Stimulated activated CD8-positive, alpha-beta memory T cell treated with anti-CD3 and anti-CD28 coated beads, Interleukin-15, amount 100 ng/mL, for 1 hour (primary cell): ENCODE measurements around the gene CASKIN1.
A peak's percentile ranks its signal among the peaks of the same experiment; 100 is the strongest.

Source experiments
- DNase-seq: peaks from one replicate; pipeline ENCODE4 v3.0.0-alpha.2; 2020; ENCODE audit warnings: low read depth

The CASKIN1 gene

DNA sequence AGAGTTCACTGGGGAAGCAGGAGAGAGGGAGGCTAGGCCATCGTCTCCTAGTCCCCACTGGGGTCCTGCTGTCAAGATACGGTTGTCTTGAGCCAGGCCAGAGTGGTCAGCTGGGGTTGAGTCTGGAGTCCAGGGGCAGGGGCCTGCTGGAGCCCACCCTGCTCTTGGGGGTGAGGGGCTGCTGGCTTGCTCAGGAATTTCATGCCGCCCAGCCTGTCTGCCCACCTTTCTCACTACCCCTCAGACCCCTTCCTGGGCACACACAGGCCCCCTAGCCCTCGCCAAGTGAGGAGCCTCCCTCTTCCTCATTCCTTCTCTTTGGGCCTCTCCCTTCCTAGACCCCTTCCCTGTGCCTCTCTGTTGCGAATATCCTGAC, 39.6 kb downstream of the CASKIN1 start:
- no peak for DNase-seq

DNA sequence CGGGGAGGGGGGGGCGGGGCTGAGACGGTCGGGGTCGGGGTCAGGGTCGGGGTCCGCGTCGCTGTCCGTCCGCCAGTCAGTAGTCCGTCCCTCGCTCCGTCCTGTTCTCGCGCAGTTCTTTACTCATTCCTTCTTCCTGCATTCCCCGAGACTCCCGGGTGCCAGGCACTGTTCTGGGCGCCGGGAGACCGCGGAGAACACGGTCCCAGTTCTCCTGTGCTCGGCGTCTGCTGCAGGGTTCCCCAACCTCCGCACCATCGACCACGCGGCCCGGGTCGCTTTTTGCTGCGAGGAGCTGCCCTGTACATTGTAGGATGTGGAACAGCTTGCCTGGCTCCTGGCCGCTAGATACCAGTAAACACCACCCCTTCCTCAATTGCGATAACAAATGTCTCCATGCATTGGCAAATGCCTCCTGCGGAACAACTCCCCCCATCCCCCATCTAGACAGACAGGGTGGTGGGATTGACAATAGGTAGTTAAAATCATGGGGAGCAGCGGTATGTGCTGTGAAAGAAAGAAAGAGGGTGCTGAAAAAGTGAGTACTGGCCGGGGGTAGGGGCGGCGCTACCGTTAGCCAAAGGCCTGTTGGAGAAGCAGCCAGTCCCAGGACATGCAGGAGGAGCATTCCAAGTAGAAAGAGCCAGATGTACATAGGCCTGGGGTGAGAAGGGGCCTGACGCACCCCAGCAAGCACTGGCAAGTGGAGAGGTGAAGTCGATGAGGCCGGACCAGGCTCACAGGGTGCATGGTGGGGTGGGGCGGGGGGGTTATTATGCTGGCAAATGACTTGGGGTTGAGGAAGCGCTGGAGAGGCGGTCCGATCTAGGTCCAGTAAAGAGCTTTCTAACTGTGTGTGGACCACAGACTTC, 40.2 kb downstream of the CASKIN1 start:
- DNase-seq, result no peak

DNA sequence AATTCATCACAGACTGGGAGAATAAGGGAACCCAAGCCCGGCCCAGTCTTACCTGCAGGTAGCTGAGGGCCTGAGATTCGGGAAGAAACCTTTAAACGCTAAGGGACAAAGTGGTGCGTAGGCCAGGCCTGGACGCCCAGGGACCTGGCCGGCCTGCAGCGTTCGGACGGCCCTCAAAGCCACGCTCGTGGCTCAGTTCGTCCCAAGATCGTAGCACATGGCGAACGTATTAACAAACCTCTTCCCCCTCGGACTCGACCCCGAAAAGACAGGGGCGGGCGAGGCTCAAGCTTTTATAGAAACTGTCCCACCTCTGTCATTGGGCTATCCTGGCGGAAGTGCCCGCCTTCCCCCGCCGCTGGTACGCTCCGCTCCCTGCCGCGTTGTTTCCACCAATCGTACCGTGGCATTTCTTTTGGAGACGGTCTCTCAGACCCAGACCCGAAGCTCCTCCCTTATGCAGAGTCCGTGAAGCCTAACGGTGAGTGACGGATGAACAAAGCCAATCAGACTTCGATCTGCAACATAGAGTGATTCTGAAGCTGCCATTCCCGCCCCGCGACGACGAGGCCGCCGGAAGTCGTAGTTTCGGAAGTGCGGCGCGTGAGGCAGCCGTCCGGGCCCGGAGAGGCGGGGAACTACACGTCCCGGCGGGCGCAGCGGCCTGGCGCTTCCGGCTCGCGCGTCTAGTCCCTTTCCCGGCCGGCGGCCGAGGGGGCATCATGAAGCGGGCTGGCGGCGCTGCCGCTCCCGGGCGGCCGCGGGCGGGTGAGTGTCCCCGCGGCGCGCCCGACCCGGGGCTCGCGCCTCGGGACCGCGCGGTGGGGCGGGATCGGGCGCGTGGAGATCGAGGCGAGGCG, 41.1 kb downstream of the CASKIN1 start, which contains the start of gene TRAF7:
Gene TRAF7 (plus strand): TSS at position 692 of the 860 bp plus-strand sequence. CDS start 8,139 bp downstream, outside the sequence.
- peak; percentile 91 for DNase-seq

DNA sequence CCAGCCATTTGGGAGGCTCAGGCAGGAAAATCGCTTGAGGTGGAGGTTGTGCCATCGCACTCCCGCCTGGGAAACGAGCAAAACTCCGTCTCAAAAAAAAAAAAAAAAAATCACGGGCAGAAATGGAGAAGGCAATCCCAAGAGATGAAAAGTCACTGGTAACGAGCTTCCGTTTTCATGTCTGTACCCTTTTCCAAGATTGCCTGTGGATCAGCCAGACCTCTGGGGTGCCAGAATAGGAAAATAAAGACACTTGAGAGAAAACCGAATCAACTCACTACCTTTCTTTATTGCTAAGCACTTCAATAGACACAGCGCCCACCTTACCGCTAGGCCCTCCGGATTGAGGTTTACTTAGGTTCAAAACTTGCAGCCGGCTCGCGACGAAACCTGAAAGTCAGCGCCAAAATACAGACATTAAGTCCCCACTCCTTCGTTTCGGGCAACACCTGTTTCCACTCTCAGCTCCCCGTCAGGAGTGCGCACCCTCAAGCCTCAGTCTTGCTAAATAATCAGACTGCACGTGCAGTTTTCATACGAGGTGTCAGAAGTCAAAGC, 41.8 kb downstream of the CASKIN1 start:
- no peak for DNase-seq

DNA sequence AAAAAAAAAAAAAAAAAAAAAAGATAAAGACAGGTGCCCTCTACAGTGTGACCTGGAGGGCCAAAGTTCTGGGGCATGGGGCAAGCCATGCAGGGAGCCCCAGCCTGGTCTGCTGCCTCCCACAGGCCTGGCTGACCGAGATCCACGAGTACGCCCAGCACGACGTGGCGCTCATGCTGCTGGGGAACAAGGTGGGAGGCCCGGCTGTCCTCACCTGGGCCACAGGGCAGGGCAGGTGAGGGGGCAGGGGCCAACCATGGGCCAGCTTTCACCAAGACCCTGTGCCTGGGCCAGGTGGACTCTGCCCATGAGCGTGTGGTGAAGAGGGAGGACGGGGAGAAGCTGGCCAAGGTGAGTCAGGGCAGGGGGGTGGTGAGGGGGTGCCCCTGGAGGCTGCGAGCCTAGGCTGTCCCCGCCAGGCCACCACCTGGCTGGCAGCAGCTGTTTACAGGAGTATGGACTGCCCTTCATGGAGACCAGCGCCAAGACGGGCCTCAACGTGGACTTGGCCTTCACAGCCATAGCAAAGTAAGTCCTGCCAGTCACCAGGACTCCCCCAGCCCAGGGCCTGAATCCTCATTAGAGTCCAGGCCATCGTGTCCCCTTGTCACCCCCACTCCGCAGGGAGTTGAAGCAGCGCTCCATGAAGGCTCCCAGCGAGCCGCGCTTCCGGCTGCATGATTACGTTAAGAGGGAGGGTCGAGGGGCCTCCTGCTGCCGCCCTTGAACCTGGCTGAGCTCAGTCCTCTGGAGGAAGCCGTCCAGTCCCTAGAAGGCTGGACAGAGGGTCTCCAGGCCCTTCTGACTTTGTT, 43.5 kb downstream of the CASKIN1 start:
- no peak for DNase-seq

DNA sequence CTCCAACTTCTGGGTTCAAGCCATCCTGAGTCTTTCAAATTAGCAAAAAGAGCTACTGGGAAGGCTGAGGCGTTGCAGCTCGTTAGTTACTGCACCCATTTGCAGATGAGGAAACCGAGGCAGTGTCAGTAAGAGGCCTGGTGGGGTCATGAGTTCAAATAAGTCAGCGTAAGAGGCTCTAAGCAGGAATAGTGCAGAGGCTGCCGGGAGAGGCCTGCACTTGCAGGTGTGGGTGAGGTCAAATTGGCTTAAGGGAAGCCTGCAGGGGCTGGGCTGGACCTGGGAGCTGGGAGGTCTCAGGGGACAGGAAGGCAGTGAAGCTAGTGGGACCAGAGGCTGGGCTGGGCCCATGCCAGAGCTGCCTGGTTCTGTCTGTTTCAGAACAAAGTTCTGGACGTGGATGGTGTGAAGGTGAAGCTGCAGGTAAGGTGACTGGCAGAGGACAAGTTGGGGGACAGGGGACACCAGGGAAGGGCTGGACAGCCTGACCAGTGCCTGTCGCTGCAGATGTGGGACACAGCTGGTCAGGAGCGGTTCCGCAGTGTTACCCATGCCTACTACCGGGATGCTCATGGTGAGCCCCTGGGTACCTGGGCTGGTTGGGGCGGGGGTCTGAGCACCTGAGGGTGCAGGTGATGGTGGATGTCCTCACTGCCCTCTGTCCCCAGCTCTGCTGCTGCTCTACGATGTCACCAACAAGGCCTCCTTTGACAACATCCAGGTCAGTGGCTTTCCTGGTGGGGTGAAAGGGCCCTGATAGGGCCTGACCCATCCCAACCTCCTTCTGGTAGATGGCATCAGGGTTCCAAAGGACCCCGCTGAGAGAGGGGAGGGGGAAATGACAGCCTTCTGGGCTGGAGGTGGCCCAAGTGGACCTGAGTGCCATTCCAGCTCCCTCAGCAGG, 45.0 kb downstream of the CASKIN1 start:
- DNase-seq, result no peak

DNA sequence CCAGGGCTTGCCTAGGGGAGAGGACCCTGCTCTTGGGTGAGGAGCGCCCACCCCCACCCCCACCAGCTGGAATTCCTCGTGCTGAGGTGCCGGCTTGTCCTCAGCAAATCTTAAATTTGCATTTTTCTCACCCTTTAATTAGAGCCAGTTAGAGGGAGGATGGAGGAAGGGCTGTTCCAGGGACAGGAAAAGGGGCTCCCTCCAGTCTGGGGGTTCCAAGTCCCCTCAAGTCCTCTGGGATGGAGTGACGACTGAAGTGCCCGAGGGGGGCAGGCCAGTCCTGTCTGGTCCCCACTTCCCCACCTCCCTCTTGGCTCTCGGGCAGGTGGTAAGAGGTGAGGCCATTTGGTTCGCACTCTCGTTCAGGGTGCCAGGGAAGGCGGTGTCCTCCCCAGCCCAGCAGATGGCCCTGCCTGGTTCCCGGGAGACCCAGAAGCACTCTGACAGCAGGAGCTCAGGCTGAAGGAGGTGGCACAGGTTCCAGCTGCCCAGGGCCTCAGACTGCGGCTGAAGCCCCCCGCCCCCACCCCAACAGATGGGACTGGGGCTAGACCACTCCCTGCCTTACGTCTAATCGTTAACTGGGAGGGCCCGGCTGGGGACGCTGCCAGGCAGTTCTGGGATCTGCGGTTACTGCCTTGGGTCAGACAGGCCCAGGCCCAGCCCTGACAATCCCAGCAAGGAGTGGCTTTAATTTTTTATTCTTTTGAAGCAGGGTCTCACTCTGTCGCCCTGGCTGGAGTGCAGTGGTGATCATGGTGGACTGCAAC, 45.8 kb downstream of the CASKIN1 start:
- no peak for DNase-seq

DNA sequence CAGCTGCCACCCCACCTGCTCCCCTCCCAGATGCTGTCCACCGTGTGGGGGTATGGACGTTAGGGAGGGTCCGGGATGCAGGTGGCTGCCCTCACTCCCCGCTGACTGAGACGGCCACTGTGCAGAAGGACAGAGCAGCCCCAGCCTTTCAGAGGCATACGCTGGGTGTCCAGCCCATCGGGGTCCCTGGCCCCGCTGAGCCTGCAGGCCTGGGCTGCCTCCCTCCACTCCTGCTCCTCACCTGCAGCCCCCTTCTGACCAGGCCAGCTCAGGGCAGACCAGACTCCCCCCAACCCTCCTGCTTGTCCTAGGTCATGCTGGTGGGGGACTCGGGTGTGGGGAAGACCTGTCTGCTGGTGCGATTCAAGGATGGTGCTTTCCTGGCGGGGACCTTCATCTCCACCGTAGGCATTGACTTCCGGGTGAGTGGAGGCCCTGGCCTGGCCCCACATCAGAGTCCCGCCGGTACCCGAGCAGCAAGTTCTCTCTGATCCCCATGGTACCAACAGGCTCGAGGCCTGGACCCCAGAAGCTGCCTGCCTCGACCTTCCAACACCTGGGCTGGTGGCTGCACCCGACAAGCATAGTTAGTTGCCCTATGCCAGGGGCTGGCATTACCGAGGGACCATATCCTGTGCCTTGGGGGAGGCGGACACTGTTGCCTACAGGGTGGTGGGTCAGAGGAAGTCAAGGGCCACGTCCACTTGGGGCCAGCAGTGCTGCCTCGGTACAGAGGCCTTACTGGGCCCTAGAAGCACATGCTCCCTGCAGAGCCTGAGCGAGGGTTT, 46.6 kb downstream of the CASKIN1 start:
- DNase-seq, result no peak

DNA sequence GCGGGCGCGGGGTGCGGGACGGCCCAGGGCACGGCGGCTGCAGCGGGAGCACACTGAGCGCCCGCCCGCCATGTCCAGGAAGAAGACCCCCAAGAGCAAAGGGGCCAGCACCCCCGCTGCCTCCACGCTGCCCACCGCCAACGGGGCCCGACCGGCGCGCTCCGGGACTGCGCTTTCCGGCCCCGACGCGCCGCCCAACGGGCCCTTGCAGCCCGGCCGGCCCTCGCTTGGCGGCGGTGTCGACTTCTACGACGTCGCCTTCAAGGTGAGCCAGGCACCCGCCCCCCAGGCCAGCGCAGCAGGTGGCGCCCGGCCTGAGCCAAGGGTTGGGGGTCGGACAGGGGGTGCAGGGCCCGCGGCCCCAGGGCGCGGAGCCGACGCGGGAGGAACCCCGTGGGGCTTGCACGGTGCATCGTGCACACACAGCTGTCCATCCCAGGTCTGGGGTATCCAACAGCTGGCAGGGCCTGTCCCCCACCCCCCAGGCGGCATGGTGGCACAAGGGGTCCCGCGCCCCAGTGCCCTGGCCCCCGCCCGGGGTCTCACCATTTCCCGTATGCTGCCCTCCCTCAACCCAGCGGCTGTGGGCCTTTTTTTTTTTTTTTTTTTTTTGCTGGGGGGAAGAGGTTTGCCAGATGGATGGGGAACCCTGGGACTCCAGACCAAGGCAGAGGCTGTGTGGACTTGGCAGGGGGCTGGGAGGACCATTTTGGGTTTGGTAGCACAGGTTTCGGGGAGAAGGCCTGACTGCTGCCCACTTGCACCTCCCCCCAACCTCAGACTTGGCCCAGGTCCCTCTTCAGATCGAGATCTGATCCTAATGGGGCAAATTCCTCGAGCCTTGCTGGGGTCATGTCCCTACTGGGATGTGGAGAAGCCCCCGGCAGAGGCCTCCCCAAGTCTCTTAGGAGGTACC, 47.4 kb downstream of the CASKIN1 start:
- no peak for DNase-seq

DNA sequence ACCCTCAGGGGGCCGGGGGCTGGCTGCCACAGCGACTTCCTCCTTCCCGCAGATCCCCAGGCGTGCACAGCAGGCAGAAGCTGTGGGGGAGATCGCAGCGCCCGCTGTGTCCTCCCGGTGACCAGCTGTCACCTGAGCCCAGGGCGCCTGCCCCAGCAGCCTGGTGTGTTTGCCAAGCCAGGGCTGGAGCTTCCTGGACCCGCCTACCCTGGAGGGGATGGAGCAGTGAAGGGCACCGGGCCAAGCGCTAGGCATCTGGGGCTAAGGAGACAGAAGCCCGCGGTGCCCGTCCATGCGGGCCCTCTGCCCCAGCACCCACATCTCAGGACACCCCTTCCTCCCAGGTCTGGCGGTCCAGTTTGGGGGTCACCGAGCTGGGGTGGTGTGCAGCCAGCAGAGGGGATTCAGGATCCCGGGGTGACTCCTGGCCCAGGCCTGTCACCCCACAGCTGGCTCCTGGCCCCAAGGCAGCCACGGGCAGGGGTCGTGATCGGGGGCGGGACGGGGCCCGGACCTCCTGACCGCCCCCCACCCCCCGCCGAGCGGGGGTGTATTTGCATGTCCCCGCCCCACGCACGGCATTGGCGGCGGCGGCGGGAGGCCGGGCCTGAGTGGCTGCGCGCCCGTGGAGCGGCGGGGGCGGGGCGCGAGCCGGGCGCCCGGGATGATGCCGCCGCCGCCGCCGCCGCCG, 48.3 kb downstream of the CASKIN1 start, which contains the start of gene RAB26:
Gene RAB26 (plus strand): TSS at position 645 of the 691 bp plus-strand sequence. CDS start 159 bp downstream, outside the sequence.
- no peak for DNase-seq

DNA sequence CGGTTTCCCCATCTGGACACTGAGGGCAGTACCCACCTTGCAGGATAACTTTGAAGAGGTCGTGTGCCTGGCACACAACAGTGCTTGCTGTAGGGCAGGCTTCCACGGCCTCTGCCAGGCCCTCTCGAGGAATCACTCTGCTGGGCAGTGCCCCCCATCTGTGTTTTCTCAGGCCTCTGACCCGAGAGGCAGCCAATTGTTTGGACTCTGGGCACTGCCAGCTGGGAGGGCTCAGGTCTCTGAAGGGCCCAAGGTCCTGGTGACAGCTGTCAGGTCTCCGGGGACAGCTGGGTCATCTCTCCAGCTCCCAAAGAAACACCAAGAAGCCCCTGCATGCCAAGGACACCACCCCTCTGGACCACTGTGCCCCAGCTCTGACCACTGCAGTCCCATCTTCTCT, 49.0 kb downstream of the CASKIN1 start:
- no peak for DNase-seq

DNA sequence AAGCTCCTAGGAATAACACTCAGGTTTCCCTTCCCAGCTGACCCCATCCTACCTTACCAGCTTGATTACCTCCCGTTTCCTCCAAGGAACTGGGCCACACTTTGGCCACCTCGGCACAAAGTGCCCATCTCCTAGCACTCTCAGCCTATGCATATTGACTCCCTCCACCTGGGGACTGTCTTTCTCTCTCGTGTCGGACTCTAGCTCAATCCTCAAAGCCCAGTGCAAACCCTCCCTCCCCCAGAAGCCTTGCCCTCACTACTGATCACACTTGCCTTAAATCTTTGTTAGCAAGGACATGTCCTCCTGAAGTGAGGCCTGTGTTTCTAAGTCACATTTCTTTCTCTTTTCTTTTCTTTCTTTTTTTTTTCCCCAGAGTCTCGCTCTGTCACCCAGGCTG, 50.6 kb downstream of the CASKIN1 start:
- no peak for DNase-seq

DNA sequence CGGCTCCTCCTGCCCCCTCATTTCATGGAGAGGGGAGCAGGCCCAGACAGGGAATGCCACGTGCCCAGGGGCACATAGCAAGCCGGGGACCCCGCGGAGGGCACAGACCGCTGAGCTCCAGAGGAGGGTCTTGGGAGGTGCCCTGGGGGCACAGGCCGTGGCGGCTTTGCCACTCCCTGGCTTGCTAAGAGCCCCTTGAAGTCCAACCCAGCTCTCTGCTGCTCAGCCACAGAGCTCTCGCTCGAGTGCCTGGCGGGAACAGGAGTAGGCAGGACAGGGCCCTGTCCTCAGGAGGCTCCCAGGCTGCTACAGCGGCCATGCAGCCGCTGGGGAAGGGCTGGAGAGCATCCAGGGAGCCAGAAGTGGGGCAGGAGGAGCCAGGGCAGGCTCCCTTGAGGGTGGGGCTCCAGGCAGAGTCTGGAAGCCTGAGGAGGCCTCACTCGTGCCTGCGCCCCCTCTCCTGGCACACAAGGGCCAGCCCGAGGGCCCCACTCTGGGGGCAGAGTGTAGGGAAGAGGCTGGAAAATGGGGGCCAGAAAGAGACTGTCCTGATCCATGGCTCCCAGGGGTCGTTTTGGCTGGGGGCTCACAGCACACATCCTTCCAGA, 52.4 kb downstream of the CASKIN1 start:
- no peak for DNase-seq

DNA sequence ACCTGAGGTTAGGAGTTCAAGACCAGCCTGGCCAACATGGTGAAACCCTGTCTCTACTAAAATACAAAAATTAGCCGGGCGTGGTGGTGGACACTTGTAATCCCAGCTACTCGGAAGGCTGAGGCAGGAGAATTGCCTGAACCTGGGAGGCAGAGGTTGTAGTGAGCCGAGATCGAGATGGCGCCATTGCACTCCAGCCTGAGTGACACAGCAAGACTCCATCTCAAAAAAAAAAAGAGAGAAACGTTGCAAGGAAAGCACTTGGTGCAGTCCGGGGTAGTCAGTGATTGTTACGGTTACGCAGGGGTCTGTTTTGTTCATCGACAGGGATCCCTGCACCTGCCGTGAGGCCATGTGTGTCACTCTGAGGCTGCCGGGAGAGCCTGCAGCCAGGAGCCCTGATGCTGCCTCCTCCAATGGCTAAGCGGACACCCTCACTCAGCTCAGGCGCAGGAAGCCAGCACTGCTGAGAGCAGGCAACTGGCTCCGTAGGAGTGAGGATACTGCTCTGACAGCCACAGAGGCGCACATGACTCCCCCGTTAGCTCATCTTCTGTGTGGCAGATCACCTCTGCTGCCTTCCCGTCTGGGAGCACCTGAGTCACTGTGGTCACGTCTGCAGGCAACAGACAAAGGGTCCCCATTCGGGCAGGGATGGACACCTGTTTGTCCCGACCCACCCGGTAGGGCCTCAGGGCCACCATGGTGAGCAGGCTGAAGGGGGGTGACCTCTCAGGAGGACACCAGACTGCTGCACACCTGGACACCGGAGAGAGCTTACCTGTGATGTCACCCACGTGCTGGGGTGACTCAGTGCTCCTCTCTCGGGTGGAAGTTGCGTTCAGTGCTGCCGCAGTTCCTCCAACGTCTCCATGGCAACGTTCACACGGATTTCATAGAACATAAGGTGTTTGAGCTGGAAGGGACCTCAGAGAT, 53.2 kb downstream of the CASKIN1 start:
- DNase-seq, result no peak

DNA sequence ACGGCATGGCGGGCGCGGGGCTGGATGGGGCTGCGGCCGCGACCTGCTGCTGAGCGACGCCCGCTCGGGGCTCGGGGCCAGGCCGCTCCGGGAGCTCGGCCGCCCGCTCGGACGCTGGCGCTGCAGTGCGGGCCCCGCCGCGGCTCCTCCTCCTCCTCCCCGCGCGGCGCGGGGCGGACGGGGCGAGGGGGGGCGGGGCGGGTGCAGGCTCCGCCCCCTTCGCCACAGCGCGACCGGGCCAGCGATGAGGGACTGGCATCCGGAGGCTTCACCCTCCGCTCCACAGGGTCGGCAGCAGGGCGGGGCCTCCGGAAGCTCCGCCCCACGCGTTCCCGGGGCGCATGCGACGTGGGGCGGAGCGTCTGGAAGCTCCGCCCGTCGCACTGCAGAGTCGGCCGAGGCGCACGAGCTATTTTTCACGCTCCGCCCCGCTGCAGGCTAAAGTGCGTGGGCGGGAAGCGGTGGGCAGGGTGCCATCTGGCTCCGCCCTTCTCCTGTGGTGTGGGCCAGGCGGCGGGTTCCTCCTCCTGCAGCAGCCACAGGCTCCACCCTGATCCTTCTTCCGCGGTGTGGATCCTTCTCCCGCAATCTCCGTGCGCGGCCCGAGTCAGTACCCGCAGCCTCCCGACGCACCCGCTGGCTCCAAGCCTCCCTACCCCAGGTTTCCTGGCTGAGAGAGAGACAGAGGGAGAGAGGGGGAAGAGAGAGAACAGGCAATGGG, 60.5 kb downstream of the CASKIN1 start, which contains the start of gene PKD1:
Gene PKD1 (minus strand): TSS at position 129 of the 721 bp plus-strand sequence. CDS start 209 bp downstream, outside the sequence.
- peak; percentile 96 for DNase-seq
